HepG2 (cell line): ENCODE data around the gene GPSM1.

Source experiments
- SOX5 ChIP-seq: IDR thresholded peaks from 2 replicates; pipeline ENCODE4 v1.6.1; 2016; ENCODE audit warnings: borderline replicate concordance
- ZNF253 ChIP-seq: sonication (generic); formaldehyde crosslinking; IDR thresholded peaks from 2 replicates; pipeline ENCODE4 v1.8.0; 2022; ENCODE audit warnings: mild to moderate bottlenecking, missing genetic modification reagents, borderline replicate concordance
- ZSCAN20 ChIP-seq: sonication (generic); formaldehyde crosslinking; IDR thresholded peaks from 2 replicates; pipeline ENCODE4 v1.4.0; 2020; ENCODE audit warnings: missing genetic modification reagents, mild to moderate bottlenecking, borderline replicate concordance

- TF ChIP-seq ZNF253 (CRISPR knock-in tag) (no peak), SOX5 (CRISPR knock-in tag) (no peak), ZSCAN20 (CRISPR knock-in tag) (no peak)
Measured at GRCh38 chr9:136366826-136367225, 39.5 kb downstream of the GPSM1 start.
